Vagina (tissue), 2 donors: ENCODE measurements around the gene ATRIP. TPM values are rescaled to one million over a fixed set of nuclear protein-coding genes. Genes with fewer than 3 reads are reported as not detected.

Experiments used
- DNase-seq, 2 donors: peaks; one replicate each; pipeline ENCODE4 v3.0.0-alpha.2; 2017; ENCODE audit errors: extremely low spot score in 2 of 2
- H3K27ac ChIP-seq: fragments of 200-600 bp; sonication (generic); one replicate; pipeline ENCODE4 v1.5.1; 2019
- H3K27me3 ChIP-seq: fragments of 200-600 bp; sonication (generic); one replicate; pipeline ENCODE4 v1.5.1; 2019
- H3K36me3 ChIP-seq, 2 donors: fragments of 200-600 bp; sonication (generic); one replicate each; pipeline ENCODE4 v1.5.1; 2017 to 2019
- H3K4me1 ChIP-seq: fragments of 200-600 bp; sonication (generic); one replicate; pipeline ENCODE4 v1.5.1; 2019
- H3K4me3 ChIP-seq, 2 donors: fragments of 200-600 bp; sonication (generic); 1 replicate in 1 of 2; 2 replicates in 1 of 2; pipeline ENCODE4 v1.5.1; 2016 to 2019
- H3K9me3 ChIP-seq: fragments of 200-600 bp; sonication (generic); one replicate; pipeline ENCODE4 v1.5.1; 2019
- POLR2A ChIP-seq, 2 donors: fragments of 450-650 bp; IDR thresholded peaks; one replicate each; pipeline ENCODE4 v1.6.1; 2017; ENCODE audit warnings: antibody characterized with exemption in 2 of 2, mild to moderate bottlenecking in 2 of 2, moderate library complexity in 2 of 2
- POLR2AphosphoS5 ChIP-seq, 2 donors: sonication (generic); formaldehyde crosslinking; IDR thresholded peaks; one replicate each; pipeline ENCODE4 v1.9.0; 2017; ENCODE audit warnings: antibody characterized with exemption in 2 of 2, mild to moderate bottlenecking in 2 of 2, low read depth in 1 of 2; ENCODE audit not compliant: insufficient read depth in 1 of 2
- intact Hi-C: fragments of 100-400 bp; cut with DNase I; formaldehyde crosslinking; loops from one replicate; pipeline ENCODE4 v1.15.1; 2023
- total RNA-seq: library from RNA; depleted of rRNA; stranded (reverse); fragments of >200 nt; gene quantifications from one replicate; pipeline ENCODE4 v1.2.3, GENCODE V29; 2016
- TF ChIP-seq, protein P1 (sequence below), 3 experiments: fragments of 450-650 bp in 2 of 3; fragments of 200-600 bp in 1 of 3; sonication (generic) in 1 of 3; IDR thresholded peaks; one replicate each; pipeline ENCODE4 v1.5.1; 2017 to 2019; ENCODE audit warnings: antibody characterized with exemption in 3 of 3, mild to moderate bottlenecking in 2 of 3, moderate library complexity in 2 of 3

Gene ATRIP
- total RNA-seq, 1 donor from 2014 or later, result 13.8 TPM

DNA sequence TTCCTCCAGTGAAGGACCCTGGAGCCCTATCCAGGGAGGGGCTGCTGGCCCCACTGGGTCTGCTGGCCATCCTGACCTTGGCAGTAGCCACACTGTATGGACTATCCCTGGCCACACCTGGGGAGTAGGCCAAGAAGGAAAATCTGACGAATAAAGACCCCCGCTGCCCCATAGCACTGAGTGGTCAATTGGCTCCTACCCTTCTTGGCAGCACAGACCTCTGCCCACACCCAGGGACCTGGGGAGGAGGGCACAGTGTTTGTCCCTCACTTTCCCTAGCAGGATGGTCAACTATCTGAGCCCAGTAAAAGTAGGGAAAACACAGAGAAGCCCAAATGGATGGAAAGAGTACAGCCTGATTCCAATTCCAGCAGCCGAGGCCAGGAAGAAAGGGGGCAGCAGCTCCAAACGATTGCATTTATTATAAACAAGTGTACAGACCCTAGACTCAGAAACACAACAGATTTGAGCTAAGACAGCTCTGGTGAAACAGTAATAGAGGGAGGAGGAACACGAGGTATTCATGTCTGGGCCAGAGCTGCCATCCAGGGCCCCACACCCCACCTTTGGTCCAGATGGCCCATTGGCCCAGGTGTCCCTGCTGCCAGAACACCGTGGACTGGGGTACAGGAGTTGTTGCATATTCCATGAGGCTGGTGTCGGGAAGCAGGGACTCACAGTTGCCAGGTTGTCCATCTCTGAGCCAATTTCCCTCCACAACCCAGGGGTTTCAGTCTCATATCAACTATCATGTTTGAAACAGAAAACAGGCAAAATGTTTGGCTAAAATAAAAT lies 21.1 kb downstream of the ATRIP start:
- peaks cover 0 to 28% of the 10 kb centered on the region in 2 donors for H3K36me3 ChIP-seq
- DNase-seq, result no peak
- no peaks in the 10 kb centered on the region for H3K27me3 ChIP-seq
- intact Hi-C loops, result no loop called here
- peak overlapping the region; percentile 46 to 60 for H3K4me3 ChIP-seq
- TF ChIP-seq POLR2AphosphoS5 (IDR thresholded peaks at IDR 0.05; ENCODE audit: insufficient read depth in 1 of 2, low read depth in 1 of 2), result no peak
- TF ChIP-seq, protein P1, sequence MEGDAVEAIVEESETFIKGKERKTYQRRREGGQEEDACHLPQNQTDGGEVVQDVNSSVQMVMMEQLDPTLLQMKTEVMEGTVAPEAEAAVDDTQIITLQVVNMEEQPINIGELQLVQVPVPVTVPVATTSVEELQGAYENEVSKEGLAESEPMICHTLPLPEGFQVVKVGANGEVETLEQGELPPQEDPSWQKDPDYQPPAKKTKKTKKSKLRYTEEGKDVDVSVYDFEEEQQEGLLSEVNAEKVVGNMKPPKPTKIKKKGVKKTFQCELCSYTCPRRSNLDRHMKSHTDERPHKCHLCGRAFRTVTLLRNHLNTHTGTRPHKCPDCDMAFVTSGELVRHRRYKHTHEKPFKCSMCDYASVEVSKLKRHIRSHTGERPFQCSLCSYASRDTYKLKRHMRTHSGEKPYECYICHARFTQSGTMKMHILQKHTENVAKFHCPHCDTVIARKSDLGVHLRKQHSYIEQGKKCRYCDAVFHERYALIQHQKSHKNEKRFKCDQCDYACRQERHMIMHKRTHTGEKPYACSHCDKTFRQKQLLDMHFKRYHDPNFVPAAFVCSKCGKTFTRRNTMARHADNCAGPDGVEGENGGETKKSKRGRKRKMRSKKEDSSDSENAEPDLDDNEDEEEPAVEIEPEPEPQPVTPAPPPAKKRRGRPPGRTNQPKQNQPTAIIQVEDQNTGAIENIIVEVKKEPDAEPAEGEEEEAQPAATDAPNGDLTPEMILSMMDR (IDR thresholded peaks at IDR 0.05), result no peak
- no peak for TF ChIP-seq POLR2A (IDR thresholded peaks at IDR 0.05)
- H3K9me3 ChIP-seq, result no peaks in the 10 kb centered on the region
- peak overlapping the region; percentile 100 for H3K27ac ChIP-seq
- H3K4me1 ChIP-seq, result peaks cover 78% of the 10 kb centered on the region

DNA sequence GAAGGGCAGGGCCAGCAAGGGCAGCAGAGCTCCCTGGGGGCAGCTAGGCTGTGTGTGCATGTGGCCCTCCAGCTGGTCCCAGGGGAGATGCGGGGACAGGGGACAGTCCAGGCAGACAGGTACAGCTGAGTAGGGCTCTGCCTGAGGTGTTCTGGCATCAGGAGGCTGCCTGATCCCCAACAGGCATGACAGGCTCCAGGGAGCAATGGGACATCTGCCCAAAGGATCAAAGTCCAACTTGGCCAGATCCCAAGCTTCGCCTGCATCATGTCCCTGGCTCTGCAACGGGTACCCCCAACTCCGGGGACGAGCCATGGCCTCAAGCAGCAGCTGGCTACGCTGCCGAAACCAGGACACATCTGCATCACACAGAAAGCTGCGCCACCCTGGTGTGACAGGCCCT lies 21.8 kb downstream of the ATRIP start:
- peaks cover 85% of the 10 kb centered on the region for H3K4me1 ChIP-seq
- H3K36me3 ChIP-seq, result peaks cover 0 to 23% of the 10 kb centered on the region in 2 donors
- H3K27ac ChIP-seq, result peak overlapping the region; percentile 100
- intact Hi-C loops, result no loop called here
- H3K9me3 ChIP-seq, result no peaks in the 10 kb centered on the region
- H3K27me3 ChIP-seq, result no peaks in the 10 kb centered on the region
- TF ChIP-seq, protein P1 (IDR thresholded peaks at IDR 0.05), result no peak
- TF ChIP-seq POLR2AphosphoS5 (IDR thresholded peaks at IDR 0.05; ENCODE audit: insufficient read depth in 1 of 2, low read depth in 1 of 2), result no peak
- DNase-seq, result no peak
- H3K4me3 ChIP-seq, result peak overlapping the region in 1 of 2 donors; percentile 2

DNA sequence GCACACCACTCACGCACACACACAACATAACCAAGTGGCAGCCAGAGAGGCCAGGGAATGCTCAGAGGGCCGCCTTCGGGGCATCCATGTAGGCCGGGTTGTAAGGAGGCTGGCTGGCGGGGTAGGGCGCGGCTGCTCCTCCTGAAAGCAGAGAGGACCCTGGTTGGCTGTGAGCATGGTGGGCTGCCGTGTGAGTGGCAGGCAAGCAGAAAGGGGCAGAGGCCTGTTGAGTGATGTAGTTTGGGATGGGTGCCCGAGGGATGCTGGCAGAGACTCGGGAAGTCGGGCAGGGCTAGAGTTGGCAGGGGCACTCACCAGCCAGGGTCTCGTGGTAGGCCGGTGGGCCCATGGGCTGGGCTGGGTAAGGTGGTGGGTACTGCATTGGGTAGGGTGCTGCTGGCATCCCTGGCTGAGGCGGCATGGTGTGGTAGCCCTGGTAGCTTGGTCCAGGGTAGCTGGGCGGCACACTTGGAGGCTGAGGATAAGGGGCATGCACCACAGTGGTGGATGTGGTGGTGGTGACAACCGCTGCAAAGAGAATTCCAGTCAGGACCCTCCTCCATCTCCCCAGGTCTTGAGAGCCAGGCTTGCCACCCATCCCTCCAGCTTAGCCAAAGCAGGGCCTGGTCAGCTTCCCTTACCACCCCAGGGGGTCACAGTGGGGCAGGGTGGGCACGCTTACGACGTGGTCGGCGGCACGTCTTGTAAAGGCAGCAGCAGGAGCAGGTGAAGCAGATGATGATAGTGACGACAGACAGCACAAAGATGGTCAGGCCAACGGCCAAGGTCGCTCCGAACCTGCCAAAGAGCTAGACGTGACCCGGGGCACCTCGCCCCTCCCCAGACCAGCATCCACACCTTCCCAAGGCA lies 22.7 kb downstream of the ATRIP start:
- H3K4me3 ChIP-seq, result no peak overlapping the region
- H3K9me3 ChIP-seq, result no peaks in the 10 kb centered on the region
- intact Hi-C loops, result no loop called here
- DNase-seq, result no peak
- H3K4me1 ChIP-seq, result peaks cover 88% of the 10 kb centered on the region
- no peaks in the 10 kb centered on the region for H3K27me3 ChIP-seq
- peak overlapping the region; percentile 100 for H3K27ac ChIP-seq
- peaks cover 0 to 19% of the 10 kb centered on the region in 2 donors for H3K36me3 ChIP-seq
- TF ChIP-seq, protein P1 (IDR thresholded peaks at IDR 0.05), result no peak
- no peak for TF ChIP-seq POLR2AphosphoS5 (IDR thresholded peaks at IDR 0.05; ENCODE audit: insufficient read depth in 1 of 2, low read depth in 1 of 2)

DNA sequence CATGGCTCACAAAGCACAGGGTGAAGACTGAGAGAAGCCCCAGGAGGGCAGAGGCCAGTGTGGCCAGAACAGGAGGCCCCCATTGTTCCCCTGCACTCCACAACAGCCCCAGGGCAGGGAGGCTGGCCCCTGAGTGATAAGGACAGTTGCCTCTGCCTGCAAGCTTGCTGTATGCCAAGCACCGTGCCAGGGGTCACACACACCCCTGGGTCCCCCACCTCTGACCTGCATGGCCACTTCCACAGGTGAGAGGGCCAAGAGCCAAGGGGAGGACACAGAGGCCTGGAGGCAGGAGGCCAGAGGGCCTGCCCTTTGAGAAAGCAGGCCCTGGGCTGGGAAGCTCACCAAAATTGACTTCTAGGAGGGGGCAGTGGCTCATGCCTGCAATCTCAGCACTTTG lies 23.7 kb downstream of the ATRIP start:
- no peak for DNase-seq
- H3K4me1 ChIP-seq, result peaks cover 81% of the 10 kb centered on the region
- H3K27me3 ChIP-seq, result no peaks in the 10 kb centered on the region
- H3K27ac ChIP-seq, result peak overlapping the region; percentile 100
- intact Hi-C loops, result no loop called here
- H3K9me3 ChIP-seq, result no peaks in the 10 kb centered on the region
- no peak overlapping the region for H3K4me3 ChIP-seq
- TF ChIP-seq, protein P1 (IDR thresholded peaks at IDR 0.05), result no peak
- TF ChIP-seq POLR2A (IDR thresholded peaks at IDR 0.05), result no peak
- TF ChIP-seq POLR2AphosphoS5 (IDR thresholded peaks at IDR 0.05; ENCODE audit: insufficient read depth in 1 of 2, low read depth in 1 of 2), result no peak
- H3K36me3 ChIP-seq, result peaks cover 0 to 19% of the 10 kb centered on the region in 2 donors

DNA sequence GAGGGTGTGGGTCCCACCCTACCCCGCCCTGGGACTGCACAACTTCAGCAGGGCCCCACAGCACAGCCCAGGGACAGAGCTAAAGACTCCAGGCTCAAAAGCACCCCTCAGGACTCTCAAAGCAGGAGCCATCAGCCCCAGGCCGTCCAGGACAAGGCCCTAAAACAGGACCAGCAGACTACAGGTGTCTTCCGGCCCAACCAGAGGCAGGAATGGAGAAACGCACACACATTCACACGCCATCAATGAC lies 26.1 kb downstream of the ATRIP start:
- no peaks in the 10 kb centered on the region for H3K27me3 ChIP-seq
- H3K36me3 ChIP-seq, result peaks cover 0 to 19% of the 10 kb centered on the region in 2 donors
- DNase-seq, result no peak
- TF ChIP-seq POLR2AphosphoS5 (IDR thresholded peaks at IDR 0.05; ENCODE audit: insufficient read depth in 1 of 2, low read depth in 1 of 2), result no peak
- no peak for TF ChIP-seq POLR2A (IDR thresholded peaks at IDR 0.05)
- TF ChIP-seq, protein P1 (IDR thresholded peaks at IDR 0.05), result no peak
- peaks cover 60% of the 10 kb centered on the region for H3K4me1 ChIP-seq
- intact Hi-C loops, result no loop called here
- H3K4me3 ChIP-seq, result peak overlapping the region; percentile 59 to 78
- H3K27ac ChIP-seq, result peak overlapping the region; percentile 99
- H3K9me3 ChIP-seq, result no peaks in the 10 kb centered on the region
